Brain microvascular endothelial cell (primary cell): ENCODE data around the gene PCSK2.

Experiments
- DNase-seq: peaks from one replicate; pipeline ENCODE4 v3.0.0-alpha.2; 2020
- H3K27ac ChIP-seq: fragments of 250-450 bp; sonication (Bioruptor Pico); 2 replicates; pipeline ENCODE4 v1.5.1; 2020; ENCODE audit warnings: mild to moderate bottlenecking, moderate library complexity
- H3K27me3 ChIP-seq: fragments of 250-450 bp; sonication (Bioruptor Pico); replicated peaks from 2 replicates; pipeline ENCODE4 v1.5.1; 2020; ENCODE audit warnings: mild to moderate bottlenecking
- H3K36me3 ChIP-seq: fragments of 250-450 bp; sonication (Bioruptor Pico); replicated peaks from 2 replicates; pipeline ENCODE4 v1.5.1; 2020; ENCODE audit warnings: mild to moderate bottlenecking
- H3K4me3 ChIP-seq: 2 replicates; pipeline ENCODE4 v1.5.1; 2011; ENCODE audit warnings: low read depth, mild to moderate bottlenecking, control low read depth, low read length, moderate library complexity
- in situ Hi-C: cut with HindIII; loops from 2 replicates; pipeline ENCODE4 v1.10.0; 2017; ENCODE audit warnings: low sequenced_read_pairs, low pct_ligation_motif_present
- TF ChIP-seq, protein P1 (sequence below): IDR thresholded peaks from 2 replicates; pipeline ENCODE4 v1.5.1; 2011; ENCODE audit warnings: low read depth, mild to moderate bottlenecking, moderate library complexity, low read length, control low read depth, inconsistent platforms; ENCODE audit errors: missing control alignments

Gene PCSK2

DNA sequence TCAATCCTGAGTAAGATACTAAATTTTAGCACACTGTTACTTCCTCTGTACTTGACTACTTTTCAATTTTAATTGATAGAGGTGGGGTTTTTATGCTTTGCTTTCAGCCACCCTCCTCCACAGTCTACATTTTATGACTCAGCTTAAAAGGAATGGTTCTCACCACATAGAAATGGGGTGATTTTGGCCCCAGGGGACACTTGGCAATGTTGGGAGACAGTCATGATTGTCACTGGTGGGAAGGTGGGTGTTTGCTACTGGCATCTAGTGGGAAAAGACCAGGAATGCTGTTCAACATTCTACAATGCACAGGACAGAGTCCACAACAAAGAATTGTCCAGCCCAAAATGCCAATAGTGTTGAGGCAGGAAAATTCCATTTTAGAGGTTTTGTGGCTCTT lies 71.3 kb downstream of the PCSK2 start:
- Histone ChIP-seq H3K36me3 (no peaks in the 10 kb centered on the region), H3K27ac (no peak overlapping the region), H3K4me3 (no peak overlapping the region), H3K27me3 (no peaks in the 10 kb centered on the region)
- DNase-seq: no peak
- TF ChIP-seq, protein P1, sequence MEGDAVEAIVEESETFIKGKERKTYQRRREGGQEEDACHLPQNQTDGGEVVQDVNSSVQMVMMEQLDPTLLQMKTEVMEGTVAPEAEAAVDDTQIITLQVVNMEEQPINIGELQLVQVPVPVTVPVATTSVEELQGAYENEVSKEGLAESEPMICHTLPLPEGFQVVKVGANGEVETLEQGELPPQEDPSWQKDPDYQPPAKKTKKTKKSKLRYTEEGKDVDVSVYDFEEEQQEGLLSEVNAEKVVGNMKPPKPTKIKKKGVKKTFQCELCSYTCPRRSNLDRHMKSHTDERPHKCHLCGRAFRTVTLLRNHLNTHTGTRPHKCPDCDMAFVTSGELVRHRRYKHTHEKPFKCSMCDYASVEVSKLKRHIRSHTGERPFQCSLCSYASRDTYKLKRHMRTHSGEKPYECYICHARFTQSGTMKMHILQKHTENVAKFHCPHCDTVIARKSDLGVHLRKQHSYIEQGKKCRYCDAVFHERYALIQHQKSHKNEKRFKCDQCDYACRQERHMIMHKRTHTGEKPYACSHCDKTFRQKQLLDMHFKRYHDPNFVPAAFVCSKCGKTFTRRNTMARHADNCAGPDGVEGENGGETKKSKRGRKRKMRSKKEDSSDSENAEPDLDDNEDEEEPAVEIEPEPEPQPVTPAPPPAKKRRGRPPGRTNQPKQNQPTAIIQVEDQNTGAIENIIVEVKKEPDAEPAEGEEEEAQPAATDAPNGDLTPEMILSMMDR: no peak
- in situ Hi-C loops: no loop called here

DNA sequence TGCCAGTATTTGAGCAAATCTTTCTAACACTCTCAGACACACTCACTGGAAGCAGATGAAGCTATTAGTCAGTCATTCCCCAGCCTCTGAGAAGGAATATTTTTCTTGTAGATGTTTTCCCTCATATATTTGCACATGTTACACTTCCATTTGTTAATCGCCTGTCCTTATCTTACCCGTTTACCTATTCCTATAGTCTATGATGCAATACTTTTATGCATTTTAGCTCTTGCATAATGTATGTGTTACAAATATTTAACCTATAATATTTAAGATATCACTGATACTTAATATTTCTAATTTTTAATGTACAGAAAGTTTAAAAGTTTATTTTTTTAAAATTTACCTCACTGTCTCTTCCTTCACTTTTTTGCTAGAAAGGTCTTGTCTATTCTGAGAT lies 71.9 kb downstream of the PCSK2 start:
- DNase-seq: no peak
- in situ Hi-C loops: no loop called here
- TF ChIP-seq, protein P1: no peak
- H3K36me3 ChIP-seq: no peaks in the 10 kb centered on the region
- H3K27me3 ChIP-seq: no peaks in the 10 kb centered on the region
- H3K27ac ChIP-seq: no peak overlapping the region
- no peak overlapping the region for H3K4me3 ChIP-seq

DNA sequence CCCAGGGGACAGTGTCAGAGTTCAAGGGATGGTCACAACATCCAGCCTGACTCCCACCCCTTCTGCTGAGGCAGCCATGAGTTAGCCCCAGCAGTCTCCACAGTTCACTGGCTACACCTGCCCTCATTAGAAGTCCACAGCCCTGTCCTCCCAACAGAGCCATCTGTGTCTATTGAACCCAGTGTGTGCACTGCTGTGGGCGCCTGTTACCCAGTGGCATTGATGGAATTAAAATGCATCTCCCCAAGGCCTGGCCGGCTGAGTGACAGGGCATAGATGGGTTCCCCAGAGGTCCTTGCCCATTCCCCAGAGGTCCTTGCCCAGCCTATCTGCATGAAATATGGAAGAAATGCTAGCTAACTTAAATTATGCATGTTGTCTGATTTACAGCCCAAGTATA lies 73.3 kb downstream of the PCSK2 start:
- H3K36me3 ChIP-seq: no peaks in the 10 kb centered on the region
- H3K4me3 ChIP-seq: no peak overlapping the region
- no peaks in the 10 kb centered on the region for H3K27me3 ChIP-seq
- TF ChIP-seq, protein P1: no peak
- in situ Hi-C loops: no loop called here
- no peak overlapping the region for H3K27ac ChIP-seq
- DNase-seq: no peak

DNA sequence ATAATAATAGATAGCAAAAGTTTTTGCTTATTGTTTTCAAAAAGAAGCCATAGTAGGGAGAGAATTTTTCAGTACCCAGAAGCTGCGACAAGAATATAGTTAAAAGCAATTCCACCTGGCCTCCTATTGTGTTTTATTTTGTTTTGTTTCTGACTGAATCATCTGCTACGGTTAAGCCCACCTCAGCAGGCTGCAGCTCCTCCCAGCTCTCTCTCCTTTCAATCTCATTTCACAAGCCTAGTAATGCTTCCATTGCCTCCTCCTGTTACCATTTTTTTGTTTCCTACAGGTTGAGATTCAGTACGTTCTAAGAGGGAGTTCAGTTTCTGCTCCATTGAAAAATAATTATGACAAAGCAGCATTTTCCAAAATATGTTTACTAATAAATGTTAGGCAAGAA lies 77.9 kb downstream of the PCSK2 start:
- in situ Hi-C loops: no loop called here
- DNase-seq: no peak
- H3K27ac ChIP-seq: no peak overlapping the region
- no peaks in the 10 kb centered on the region for H3K36me3 ChIP-seq
- H3K27me3 ChIP-seq: no peaks in the 10 kb centered on the region
- no peak overlapping the region for H3K4me3 ChIP-seq
- TF ChIP-seq, protein P1: no peak

DNA sequence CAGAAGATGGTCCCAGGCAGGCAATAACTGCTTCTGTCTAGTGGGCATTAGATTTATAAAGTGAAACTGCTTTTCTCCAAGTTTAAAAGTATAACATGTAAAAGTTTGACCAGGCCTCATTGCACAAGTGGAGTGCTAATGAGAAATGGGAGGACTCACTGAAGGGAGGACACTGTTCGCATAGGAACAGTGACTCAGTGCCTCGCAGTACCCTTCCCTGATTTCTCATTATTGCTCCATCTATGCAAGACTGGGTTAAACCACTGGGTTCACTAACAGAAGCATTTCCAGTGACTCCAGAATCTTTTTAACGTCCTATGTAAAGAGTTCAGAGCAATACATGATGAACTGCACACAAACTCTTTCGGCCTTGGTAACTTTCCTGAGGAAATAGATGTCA lies 79.6 kb downstream of the PCSK2 start:
- Histone ChIP-seq H3K36me3 (no peaks in the 10 kb centered on the region), H3K27ac (no peak overlapping the region), H3K27me3 (no peaks in the 10 kb centered on the region), H3K4me3 (no peak overlapping the region)
- in situ Hi-C loops: no loop called here
- no peak for DNase-seq
- TF ChIP-seq, protein P1: no peak

DNA sequence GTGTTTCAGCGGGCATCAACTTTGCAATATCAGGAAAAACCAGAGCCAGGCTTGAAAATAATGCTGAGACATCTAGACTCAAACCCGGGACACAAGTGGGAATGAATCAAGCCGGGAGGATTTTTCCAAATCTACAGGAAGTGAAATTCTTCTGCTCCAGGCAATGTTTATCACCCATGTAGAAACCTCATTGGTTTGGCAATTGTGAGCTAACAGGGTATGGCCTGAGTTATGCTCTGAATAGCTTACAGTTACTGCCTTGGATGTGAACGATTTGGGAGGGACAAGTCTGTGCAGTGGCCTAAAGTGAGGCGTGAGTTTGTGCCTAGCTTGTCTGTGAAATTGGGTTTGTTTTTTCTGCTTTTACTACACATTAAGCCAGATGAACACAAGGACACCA lies 87.4 kb downstream of the PCSK2 start:
- in situ Hi-C loops: no loop called here
- Histone ChIP-seq H3K27me3 (peaks cover 3% of the 10 kb centered on the region), H3K4me3 (no peak overlapping the region), H3K27ac (no peak overlapping the region), H3K36me3 (no peaks in the 10 kb centered on the region)
- no peak for DNase-seq
- TF ChIP-seq, protein P1: no peak
